ENCODE measurements around the gene TUNAR. TPM values are rescaled to one million over a fixed set of nuclear protein-coding genes. Genes with fewer than 3 reads are reported as not detected.
A peak's percentile ranks its signal among the peaks of the same experiment; 100 is the strongest.

Gene TUNAR
- total RNA-seq, 6 donors from 2014 or later = 0.10 TPM; not detected in 5

DNA sequence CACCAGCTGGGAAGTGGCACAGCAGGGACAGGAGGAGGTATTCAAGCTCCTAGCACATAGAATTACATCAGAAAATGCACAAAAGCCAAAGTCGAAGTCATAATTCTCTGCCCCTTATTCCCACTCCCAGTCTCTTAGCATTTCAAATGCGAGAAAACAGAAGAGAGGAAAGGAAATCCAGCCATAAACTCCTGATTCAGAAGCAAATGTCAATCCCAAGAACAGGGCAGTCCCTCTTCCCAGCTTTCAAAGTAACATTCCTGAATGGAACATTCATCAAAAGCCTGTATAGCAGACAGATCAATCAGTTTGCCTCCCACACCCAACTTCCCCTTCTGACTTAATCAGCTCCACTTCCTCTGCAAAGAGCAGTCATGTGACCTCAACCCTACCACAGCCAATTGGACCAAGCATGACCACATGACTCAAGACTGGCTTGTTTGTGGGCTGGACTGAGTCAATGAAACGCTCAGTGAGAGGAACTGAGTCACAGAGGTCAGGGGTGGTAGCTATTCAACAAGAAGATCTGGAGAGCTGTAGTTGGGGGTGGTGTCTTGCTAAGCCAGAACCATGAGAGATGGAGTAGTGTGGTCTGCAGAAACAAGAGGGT, 41.4 kb upstream of the TUNAR start:
- Histone ChIP-seq H3K4me1 (no peaks in the 10 kb centered on the region), H3K4me3 (no peak overlapping the region), H3K27me3 (no peaks in the 10 kb centered on the region), H3K27ac (no peak overlapping the region), H3K9me3 (no peaks in the 10 kb centered on the region), H3K36me3 (no peaks in the 10 kb centered on the region)
- TF ChIP-seq POLR2AphosphoS5 (IDR thresholded peaks at IDR 0.05) = no peak
- TF ChIP-seq, protein P1, sequence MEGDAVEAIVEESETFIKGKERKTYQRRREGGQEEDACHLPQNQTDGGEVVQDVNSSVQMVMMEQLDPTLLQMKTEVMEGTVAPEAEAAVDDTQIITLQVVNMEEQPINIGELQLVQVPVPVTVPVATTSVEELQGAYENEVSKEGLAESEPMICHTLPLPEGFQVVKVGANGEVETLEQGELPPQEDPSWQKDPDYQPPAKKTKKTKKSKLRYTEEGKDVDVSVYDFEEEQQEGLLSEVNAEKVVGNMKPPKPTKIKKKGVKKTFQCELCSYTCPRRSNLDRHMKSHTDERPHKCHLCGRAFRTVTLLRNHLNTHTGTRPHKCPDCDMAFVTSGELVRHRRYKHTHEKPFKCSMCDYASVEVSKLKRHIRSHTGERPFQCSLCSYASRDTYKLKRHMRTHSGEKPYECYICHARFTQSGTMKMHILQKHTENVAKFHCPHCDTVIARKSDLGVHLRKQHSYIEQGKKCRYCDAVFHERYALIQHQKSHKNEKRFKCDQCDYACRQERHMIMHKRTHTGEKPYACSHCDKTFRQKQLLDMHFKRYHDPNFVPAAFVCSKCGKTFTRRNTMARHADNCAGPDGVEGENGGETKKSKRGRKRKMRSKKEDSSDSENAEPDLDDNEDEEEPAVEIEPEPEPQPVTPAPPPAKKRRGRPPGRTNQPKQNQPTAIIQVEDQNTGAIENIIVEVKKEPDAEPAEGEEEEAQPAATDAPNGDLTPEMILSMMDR (IDR thresholded peaks at IDR 0.05) = no peak
- TF ChIP-seq POLR2A (IDR thresholded peaks at IDR 0.05) = no peak
- DNase-seq = no peak
- no peak for ATAC-seq (ENCODE audit: low FRiP score in 2 of 2)
- WGBS, 2 donors = 60 to 68% methylated on average over 3 of the region's 3 CpGs

DNA sequence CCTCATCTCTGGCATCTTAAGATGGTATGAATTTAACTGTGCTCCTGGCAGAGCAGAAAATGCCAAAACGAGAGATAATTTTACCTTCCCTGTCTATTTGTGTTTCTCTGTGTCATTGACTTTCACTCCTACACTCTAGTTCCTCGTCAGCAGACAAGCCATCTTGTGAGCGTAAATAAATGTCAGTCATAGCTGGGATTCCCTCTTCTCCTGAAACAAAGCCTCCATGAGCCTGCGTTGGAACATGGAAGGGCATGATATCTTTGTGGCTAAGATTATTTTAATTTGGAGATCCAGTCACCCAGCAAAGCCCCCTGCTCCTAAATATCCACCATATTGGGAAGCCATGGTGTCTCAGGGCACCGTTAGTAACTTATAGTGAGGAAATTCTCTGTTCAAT, 37.8 kb upstream of the TUNAR start:
- WGBS, 2 donors = 60 to 73% methylated on average over 5 of the region's 5 CpGs
- H3K9me3 ChIP-seq = no peaks in the 10 kb centered on the region
- no peak overlapping the region for H3K27ac ChIP-seq
- H3K27me3 ChIP-seq = no peaks in the 10 kb centered on the region
- ATAC-seq (ENCODE audit: low FRiP score in 2 of 2) (no peak), DNase-seq (no peak)
- H3K4me1 ChIP-seq = no peaks in the 10 kb centered on the region
- no peaks in the 10 kb centered on the region for H3K36me3 ChIP-seq
- no peak overlapping the region for H3K4me3 ChIP-seq
- TF ChIP-seq POLR2AphosphoS5 (IDR thresholded peaks at IDR 0.05) (no peak), POLR2A (IDR thresholded peaks at IDR 0.05) (no peak), EP300 (IDR thresholded peaks at IDR 0.05) (no peak)
- TF ChIP-seq, protein P1 (IDR thresholded peaks at IDR 0.05) = no peak

DNA sequence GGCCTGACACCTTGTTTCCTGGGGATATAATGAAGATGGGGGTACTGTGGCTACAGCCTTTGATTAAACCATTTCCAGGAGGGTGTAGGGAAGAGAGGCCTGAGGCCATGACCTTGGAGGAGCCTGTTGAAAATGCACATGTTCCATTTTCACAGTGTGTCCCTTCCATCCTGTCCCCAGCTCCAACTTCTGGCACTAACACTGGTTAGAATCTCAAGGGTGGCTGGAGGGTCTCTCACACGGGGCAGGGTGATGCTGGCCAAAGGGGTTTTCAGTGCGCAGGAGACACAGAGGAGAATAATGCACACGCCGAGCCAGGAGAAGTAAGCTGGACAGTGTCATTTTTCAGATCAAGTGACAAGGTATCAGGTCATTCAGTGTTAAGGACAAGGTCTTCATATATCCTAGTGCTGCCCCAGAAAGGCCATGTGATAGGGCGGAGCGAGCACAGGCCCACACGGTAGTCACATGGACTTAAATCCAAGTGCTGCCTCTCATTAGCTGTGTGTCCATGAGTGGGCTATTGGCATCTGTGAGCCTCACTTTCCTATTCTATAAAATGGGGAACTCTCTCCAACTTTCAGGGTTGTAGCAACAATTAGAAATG, 36.4 kb upstream of the TUNAR start:
- H3K27me3 ChIP-seq = no peaks in the 10 kb centered on the region
- H3K9me3 ChIP-seq = no peaks in the 10 kb centered on the region
- no peaks in the 10 kb centered on the region for H3K4me1 ChIP-seq
- DNase-seq = no peak
- H3K4me3 ChIP-seq = no peak overlapping the region
- no peak overlapping the region for H3K27ac ChIP-seq
- no peaks in the 10 kb centered on the region for H3K36me3 ChIP-seq
- peak in 1 of 2 donors; percentile 10 for ATAC-seq (ENCODE audit: low FRiP score in 2 of 2)
- TF ChIP-seq EP300 (IDR thresholded peaks at IDR 0.05) = no peak
- TF ChIP-seq, protein P1 (IDR thresholded peaks at IDR 0.05) = no peak
- TF ChIP-seq POLR2AphosphoS5 (IDR thresholded peaks at IDR 0.05) = no peak
- TF ChIP-seq POLR2A (IDR thresholded peaks at IDR 0.05) = no peak
- 81 to 83% methylated on average over 7 of the region's 7 CpGs for WGBS, 2 donors

DNA sequence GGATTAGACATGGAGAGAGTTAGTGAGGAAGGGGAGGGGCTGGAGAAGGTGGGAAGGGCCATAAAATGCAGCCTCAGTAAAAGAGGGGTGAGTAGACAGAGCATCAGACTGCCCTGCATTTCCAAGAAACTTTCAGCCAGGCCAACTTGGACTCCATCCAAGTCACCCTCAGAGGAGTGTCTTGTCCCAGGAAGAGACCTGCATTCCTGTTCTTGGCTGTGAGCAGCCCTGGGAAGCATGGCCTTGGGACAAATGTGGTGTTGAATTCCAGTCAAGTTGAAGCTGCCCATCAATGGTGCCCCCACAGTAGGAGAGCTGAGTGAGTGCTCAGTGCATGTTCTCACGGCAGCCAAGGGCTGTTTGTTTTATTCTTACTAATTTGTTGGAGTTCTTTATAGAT, 35.0 kb upstream of the TUNAR start:
- Histone ChIP-seq H3K36me3 (no peaks in the 10 kb centered on the region), H3K9me3 (no peaks in the 10 kb centered on the region), H3K4me3 (no peak overlapping the region), H3K27ac (no peak overlapping the region), H3K4me1 (no peaks in the 10 kb centered on the region), H3K27me3 (no peaks in the 10 kb centered on the region)
- ATAC-seq (ENCODE audit: low FRiP score in 2 of 2) (no peak), DNase-seq (no peak)
- TF ChIP-seq EP300 (IDR thresholded peaks at IDR 0.05) (no peak), POLR2A (IDR thresholded peaks at IDR 0.05) (no peak), POLR2AphosphoS5 (IDR thresholded peaks at IDR 0.05) (no peak)
- TF ChIP-seq, protein P1 (IDR thresholded peaks at IDR 0.05) = no peak
- 50 to 55% methylated on average over 1 of the region's 1 CpG for WGBS, 2 donors

DNA sequence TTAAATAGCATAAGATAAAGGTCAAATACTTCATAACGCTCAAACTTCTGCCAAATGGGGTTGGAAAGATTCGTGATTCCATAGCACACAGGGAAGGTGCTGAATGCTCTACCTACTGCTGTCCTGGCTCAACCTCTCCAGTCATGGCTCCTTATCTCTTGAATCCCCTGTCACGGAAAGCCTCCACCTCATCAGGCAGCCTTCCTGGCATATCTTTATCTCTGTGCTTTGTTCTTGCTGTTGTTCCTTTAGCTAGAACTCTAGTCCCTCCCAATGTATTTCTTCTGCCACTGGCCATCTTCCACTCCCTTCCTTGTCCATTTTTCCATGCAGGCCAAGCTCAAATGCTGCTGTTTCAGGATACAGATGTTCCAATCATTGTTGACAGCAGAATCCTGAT, 26.9 kb upstream of the TUNAR start:
- ATAC-seq (ENCODE audit: low FRiP score in 2 of 2) (no peak), DNase-seq (no peak)
- H3K4me1 ChIP-seq = no peaks in the 10 kb centered on the region
- no peaks in the 10 kb centered on the region for H3K9me3 ChIP-seq
- H3K27ac ChIP-seq = no peak overlapping the region
- TF ChIP-seq POLR2AphosphoS5 (IDR thresholded peaks at IDR 0.05) (no peak), EP300 (IDR thresholded peaks at IDR 0.05) (no peak), POLR2A (IDR thresholded peaks at IDR 0.05) (no peak)
- TF ChIP-seq, protein P1 (IDR thresholded peaks at IDR 0.05) = no peak
- no peaks in the 10 kb centered on the region for H3K36me3 ChIP-seq
- no peaks in the 10 kb centered on the region for H3K27me3 ChIP-seq
- WGBS, 2 donors = 62 to 63% methylated on average over 3 of the region's 3 CpGs
- no peak overlapping the region for H3K4me3 ChIP-seq

Data from upper lobe of left lung (tissue), 6 donors.